Adrenal gland (tissue), 12 donors: ENCODE data around the gene PBX2. TPM values are rescaled to one million over a fixed set of nuclear protein-coding genes. Genes with fewer than 3 reads are reported as not detected.
"Not testable (repeated sequence)": the region's sequence is repeated elsewhere in the genome, so short reads cannot be mapped to it uniquely, and the experiment has no call there.

ENCODE experiments used
- DNase-seq, 7 donors: peaks; one replicate each; pipeline ENCODE4 v3.0.0-alpha.2; 2019 to 2020
- H3K27ac ChIP-seq, 5 donors: fragments of 200-600 bp; sonication (generic) in 4 of 5; 1 replicate in 3 of 5; 2 replicates in 2 of 5; pipeline versions ENCODE4 v1.5.1 to v1.8.0; 2016 to 2020; ENCODE audit warnings: mild to moderate bottlenecking in 1 of 5
- H3K27me3 ChIP-seq: fragments of 200-600 bp; 2 replicates; pipeline ENCODE4 v1.8.0; 2021
- H3K36me3 ChIP-seq, 2 donors: fragments of 200-600 bp; replicated peaks in 1 of 2; 1 replicate in 1 of 2; 2 replicates in 1 of 2; pipeline versions ENCODE4 v1.5.1 to v1.8.0; 2018 to 2022
- H3K4me1 ChIP-seq, 2 donors: fragments of 200-600 bp; replicated peaks in 1 of 2; 1 replicate in 1 of 2; 2 replicates in 1 of 2; pipeline versions ENCODE4 v1.5.1 to v1.8.0; 2018 to 2021
- H3K4me3 ChIP-seq, 4 donors: fragments of 200-600 bp; sonication (generic) in 3 of 4; one replicate each; pipeline ENCODE4 v1.5.1; 2016 to 2018
- H3K9me3 ChIP-seq, 3 donors: fragments of 200-600 bp; sonication (generic) in 1 of 3; replicated peaks in 1 of 3; 1 replicate in 2 of 3; 2 replicates in 1 of 3; pipeline versions ENCODE4 v1.5.1 to v1.8.0; 2016 to 2021
- CTCF ChIP-seq, 6 experiments: fragments of 450-650 bp in 4 of 6; fragments of 200-600 bp in 2 of 6; sonication (generic) in 1 of 6; IDR thresholded peaks; 1 replicate in 5 of 6; 2 replicates in 1 of 6; pipeline versions ENCODE4 v1.5.1 to v1.8.0; 2016 to 2021; ENCODE audit warnings: antibody characterized with exemption in 6 of 6, mild to moderate bottlenecking in 2 of 6, moderate library complexity in 1 of 6
- POLR2A ChIP-seq, 2 donors: fragments of 450-650 bp; IDR thresholded peaks; one replicate each; pipeline ENCODE4 v1.6.1; 2017; ENCODE audit warnings: antibody characterized with exemption in 2 of 2, mild to moderate bottlenecking in 2 of 2, moderate library complexity in 1 of 2
- WGBS, 4 donors: extraction: QIAGEN DNeasy Blood & Tissue Kit in 2 of 4; methylation state at CpG; one replicate each; pipeline versions ENCODE4 v1.1.5 to v1.1.7; 2013 to 2017; 5-methylcytosine and 5-hydroxymethylcytosine counted together
- intact Hi-C, 2 donors: fragments of 100-400 bp; cut with DNase I; formaldehyde crosslinking; loops; one replicate each; pipeline versions ENCODE4 v1.14.1 to v1.15.0; 2022 to 2023
- polyA plus RNA-seq, 3 donors: library from polyadenylated mRNA; stranded (reverse); fragments of 200-250 nt in 2 of 3; fragments of 350-450 nt in 1 of 3; fragmentation: Illumina TruSeq in 1 of 3; extraction: RNeasy Lipid Tissue Mini Kit (QIAGEN cat#74804) in 1 of 3; gene quantifications; one replicate each; pipeline ENCODE4 v1.2.3, GENCODE V29; 2013 to 2014
- total RNA-seq, 9 donors: library from RNA; depleted of rRNA in 4 of 9; stranded (reverse); fragments of >200 nt in 4 of 9; fragments of 120-200 nt in 1 of 9; fragmentation: NEBNext Ultra II Directional in 1 of 9; extraction: Animal tissue kit (Norgen Biotek cat#: 25700) in 1 of 9; gene quantifications; one replicate each; pipeline versions ENCODE4 v1.1.0 to v1.2.4, GENCODE V29; 2013 to 2023
- donor health status: healthy with polysubstance abuse.
- donor health status: Bipolar disorder and iron deficiency.
- donor health status: DM: yes; HTN: yes; CAD: no.
- donor health status: DM: no; HTN: no; CAD: no.
- donor health status: DM: no; HTN: no; CAD: no.
- donor health status: DM: yes; HTN: yes; CAD: no.

PBX2 gene
- total and polyA plus RNA-seq, 12 donors, result 34.4 to 211 (median 61.3) TPM

GRCh38 chr6:32185681-32186131 lies 4.3 kb downstream of the PBX2 start:
- peak in 1 of 2 donors; percentile 32 for TF ChIP-seq POLR2A (IDR thresholded peaks at IDR 0.05)
- peaks cover 0 to 50% of the 10 kb centered on the region in 2 donors for H3K36me3 ChIP-seq
- H3K9me3 ChIP-seq, intact Hi-C loops, H3K27me3 ChIP-seq, H3K4me3 ChIP-seq: not testable (repeated sequence)
- peak overlapping the region; percentile 60 to 81 (median 76) for H3K27ac ChIP-seq
- peak; percentile 86 to 97 (median 93) for DNase-seq
- H3K4me1 ChIP-seq, result peaks cover 15 to 33% of the 10 kb centered on the region in 2 donors
- 16 to 27% (median 20%) methylated on average over 11 of the region's 11 CpGs for WGBS, 4 donors

- DNase-seq, result peak in 1 of 7 donors; percentile 15
- Histone ChIP-seq H3K4me3 (no peak within 1 kb of the TSS), H3K4me1 (peaks cover 16 to 40% of the 10 kb centered on the region in 2 donors), H3K27ac (peak within 1 kb of the TSS in 2 of 5 donors; percentile 54 to 80), H3K27me3 (no peaks in the 10 kb centered on the region), H3K36me3 (peaks cover 0 to 60% of the 10 kb centered on the region in 2 donors), H3K9me3 (no peaks in the 10 kb centered on the region)
- intact Hi-C loops, result no loop called here
- 71 to 81% (median 78%) methylated on average over 5 to 6 of the region's 6 CpGs for WGBS, 4 donors
- TF ChIP-seq POLR2A (IDR thresholded peaks at IDR 0.05) (no peak), CTCF (IDR thresholded peaks at IDR 0.05) (no peak)
These were observed 5.8 kb downstream of the PBX2 start, which contains the start of gene AGER for GRCh38 chr6:32184084-32184640. TSS of gene AGER (minus strand) at chr6:32184253. CDS start at chr6:32184222, 31 bp downstream.

GRCh38 chr6:32183483-32184083 lies 6.4 kb downstream of the PBX2 start:
- intact Hi-C loops, result no loop called here
- WGBS, 4 donors, result 59 to 73% (median 69%) methylated on average over 13 to 15 of the region's 15 CpGs
- no peak overlapping the region for H3K4me3 ChIP-seq
- DNase-seq, result peak in 1 of 7 donors; percentile 16
- H3K9me3 ChIP-seq, result no peaks in the 10 kb centered on the region
- peaks cover 16 to 39% of the 10 kb centered on the region in 2 donors for H3K4me1 ChIP-seq
- H3K27ac ChIP-seq, result peak overlapping the region in 2 of 5 donors; percentile 49 to 80
- H3K36me3 ChIP-seq, result peaks cover 0 to 60% of the 10 kb centered on the region in 2 donors
- TF ChIP-seq POLR2A (IDR thresholded peaks at IDR 0.05) (no peak), CTCF (IDR thresholded peaks at IDR 0.05) (no peak)
- no peaks in the 10 kb centered on the region for H3K27me3 ChIP-seq

GRCh38 chr6:32183030-32183429 lies 7.0 kb downstream of the PBX2 start:
- H3K27ac ChIP-seq, result peak overlapping the region in 2 of 5 donors; percentile 49 to 80
- H3K4me3 ChIP-seq, result no peak overlapping the region
- peaks cover 11 to 33% of the 10 kb centered on the region in 2 donors for H3K4me1 ChIP-seq
- no peaks in the 10 kb centered on the region for H3K27me3 ChIP-seq
- TF ChIP-seq POLR2A (IDR thresholded peaks at IDR 0.05) (no peak), CTCF (IDR thresholded peaks at IDR 0.05) (no peak)
- intact Hi-C loops, result no loop called here
- DNase-seq, result no peak
- no peaks in the 10 kb centered on the region for H3K9me3 ChIP-seq
- WGBS, 4 donors, result 74 to 83% (median 77%) methylated on average over 3 of the region's 3 CpGs
- H3K36me3 ChIP-seq, result peaks cover 0 to 59% of the 10 kb centered on the region in 2 donors
